Adrenal gland (tissue), 12 donors: ENCODE results near the gene MARF1. TPM values are rescaled to one million over a fixed set of nuclear protein-coding genes. Genes with fewer than 3 reads are reported as not detected.
"Not testable (repeated sequence)": the region's sequence is repeated elsewhere in the genome, so short reads cannot be mapped to it uniquely, and the experiment has no call there.

ENCODE experiments used
- DNase-seq, 7 donors: peaks; one replicate each; pipeline ENCODE4 v3.0.0-alpha.2; 2019 to 2020
- H3K27ac ChIP-seq, 5 donors: fragments of 200-600 bp; sonication (generic) in 4 of 5; 1 replicate in 3 of 5; 2 replicates in 2 of 5; pipeline versions ENCODE4 v1.5.1 to v1.8.0; 2016 to 2020; ENCODE audit warnings: mild to moderate bottlenecking in 1 of 5
- H3K27me3 ChIP-seq: fragments of 200-600 bp; 2 replicates; pipeline ENCODE4 v1.8.0; 2021
- H3K36me3 ChIP-seq, 2 donors: fragments of 200-600 bp; replicated peaks in 1 of 2; 1 replicate in 1 of 2; 2 replicates in 1 of 2; pipeline versions ENCODE4 v1.5.1 to v1.8.0; 2018 to 2022
- H3K4me1 ChIP-seq, 2 donors: fragments of 200-600 bp; replicated peaks in 1 of 2; 1 replicate in 1 of 2; 2 replicates in 1 of 2; pipeline versions ENCODE4 v1.5.1 to v1.8.0; 2018 to 2021
- H3K4me3 ChIP-seq, 4 donors: fragments of 200-600 bp; sonication (generic) in 3 of 4; one replicate each; pipeline ENCODE4 v1.5.1; 2016 to 2018
- H3K9me3 ChIP-seq, 3 donors: fragments of 200-600 bp; sonication (generic) in 1 of 3; replicated peaks in 1 of 3; 1 replicate in 2 of 3; 2 replicates in 1 of 3; pipeline versions ENCODE4 v1.5.1 to v1.8.0; 2016 to 2021
- POLR2A ChIP-seq, 2 donors: fragments of 450-650 bp; IDR thresholded peaks; one replicate each; pipeline ENCODE4 v1.6.1; 2017; ENCODE audit warnings: antibody characterized with exemption in 2 of 2, mild to moderate bottlenecking in 2 of 2, moderate library complexity in 1 of 2
- WGBS, 4 donors: extraction: QIAGEN DNeasy Blood & Tissue Kit in 2 of 4; methylation state at CpG; one replicate each; pipeline versions ENCODE4 v1.1.5 to v1.1.7; 2013 to 2017; 5-methylcytosine and 5-hydroxymethylcytosine counted together
- intact Hi-C, 2 donors: fragments of 100-400 bp; cut with DNase I; formaldehyde crosslinking; loops; one replicate each; pipeline versions ENCODE4 v1.14.1 to v1.15.0; 2022 to 2023
- polyA plus RNA-seq, 3 donors: library from polyadenylated mRNA; stranded (reverse); fragments of 200-250 nt in 2 of 3; fragments of 350-450 nt in 1 of 3; fragmentation: Illumina TruSeq in 1 of 3; extraction: RNeasy Lipid Tissue Mini Kit (QIAGEN cat#74804) in 1 of 3; gene quantifications; one replicate each; pipeline ENCODE4 v1.2.3, GENCODE V29; 2013 to 2014
- total RNA-seq, 9 donors: library from RNA; depleted of rRNA in 4 of 9; stranded (reverse); fragments of >200 nt in 4 of 9; fragments of 120-200 nt in 1 of 9; fragmentation: NEBNext Ultra II Directional in 1 of 9; extraction: Animal tissue kit (Norgen Biotek cat#: 25700) in 1 of 9; gene quantifications; one replicate each; pipeline versions ENCODE4 v1.1.0 to v1.2.4, GENCODE V29; 2013 to 2023
- TF ChIP-seq, protein P1 (sequence below), 6 experiments: fragments of 450-650 bp in 4 of 6; fragments of 200-600 bp in 2 of 6; sonication (generic) in 1 of 6; IDR thresholded peaks; 1 replicate in 5 of 6; 2 replicates in 1 of 6; pipeline versions ENCODE4 v1.5.1 to v1.8.0; 2016 to 2021; ENCODE audit warnings: antibody characterized with exemption in 6 of 6, mild to moderate bottlenecking in 2 of 6, moderate library complexity in 1 of 6
- donor health status: healthy with polysubstance abuse.
- donor health status: Bipolar disorder and iron deficiency.
- donor health status: DM: yes; HTN: yes; CAD: no.
- donor health status: DM: no; HTN: no; CAD: no.
- donor health status: DM: no; HTN: no; CAD: no.
- donor health status: DM: yes; HTN: yes; CAD: no.

MARF1 gene
- total and polyA plus RNA-seq, 12 donors = 13.2 to 77.9 (median 34.2) TPM

DNA sequence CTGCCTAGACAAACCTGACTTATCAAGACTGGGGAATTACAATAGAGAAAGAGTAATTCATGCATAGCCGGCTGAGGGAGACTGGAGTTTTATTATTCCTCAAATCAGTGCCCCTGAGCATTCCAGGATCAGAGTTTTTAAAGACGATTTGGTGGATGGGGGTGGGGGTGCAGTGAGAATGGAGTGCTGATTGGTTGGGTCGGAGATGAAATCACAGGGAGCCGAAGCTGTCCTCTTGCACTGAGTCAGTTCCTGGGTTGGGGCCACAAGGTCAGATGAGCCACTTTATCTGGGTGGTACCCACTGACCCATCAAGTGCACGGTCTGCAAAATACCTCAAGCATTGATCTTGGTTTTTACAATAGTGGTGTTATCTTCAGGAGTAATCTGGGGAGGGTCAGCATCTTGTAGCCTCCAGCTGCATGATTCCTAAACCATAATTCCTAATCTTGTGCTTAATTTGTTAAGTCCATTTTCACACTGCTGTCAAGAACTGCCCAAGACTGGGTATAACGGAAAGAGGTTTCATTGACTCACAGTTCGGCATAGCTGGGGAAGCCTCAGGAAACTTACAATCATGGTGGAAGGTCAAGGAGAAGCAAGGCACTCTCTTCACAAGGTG is 69.6 kb downstream of the MARF1 start:
- Histone ChIP-seq H3K27ac (no peak overlapping the region), H3K36me3 (no peaks in the 10 kb centered on the region), H3K27me3 (no peaks in the 10 kb centered on the region), H3K4me3 (no peak overlapping the region), H3K9me3 (no peaks in the 10 kb centered on the region), H3K4me1 (no peaks in the 10 kb centered on the region)
- intact Hi-C loops = no loop called here
- TF ChIP-seq, protein P1, sequence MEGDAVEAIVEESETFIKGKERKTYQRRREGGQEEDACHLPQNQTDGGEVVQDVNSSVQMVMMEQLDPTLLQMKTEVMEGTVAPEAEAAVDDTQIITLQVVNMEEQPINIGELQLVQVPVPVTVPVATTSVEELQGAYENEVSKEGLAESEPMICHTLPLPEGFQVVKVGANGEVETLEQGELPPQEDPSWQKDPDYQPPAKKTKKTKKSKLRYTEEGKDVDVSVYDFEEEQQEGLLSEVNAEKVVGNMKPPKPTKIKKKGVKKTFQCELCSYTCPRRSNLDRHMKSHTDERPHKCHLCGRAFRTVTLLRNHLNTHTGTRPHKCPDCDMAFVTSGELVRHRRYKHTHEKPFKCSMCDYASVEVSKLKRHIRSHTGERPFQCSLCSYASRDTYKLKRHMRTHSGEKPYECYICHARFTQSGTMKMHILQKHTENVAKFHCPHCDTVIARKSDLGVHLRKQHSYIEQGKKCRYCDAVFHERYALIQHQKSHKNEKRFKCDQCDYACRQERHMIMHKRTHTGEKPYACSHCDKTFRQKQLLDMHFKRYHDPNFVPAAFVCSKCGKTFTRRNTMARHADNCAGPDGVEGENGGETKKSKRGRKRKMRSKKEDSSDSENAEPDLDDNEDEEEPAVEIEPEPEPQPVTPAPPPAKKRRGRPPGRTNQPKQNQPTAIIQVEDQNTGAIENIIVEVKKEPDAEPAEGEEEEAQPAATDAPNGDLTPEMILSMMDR (IDR thresholded peaks at IDR 0.05) = no peak
- TF ChIP-seq POLR2A (IDR thresholded peaks at IDR 0.05) = no peak
- 75 to 78% (median 76%) methylated on average over 7 of the region's 7 CpGs for WGBS, 4 donors
- no peak for DNase-seq

DNA sequence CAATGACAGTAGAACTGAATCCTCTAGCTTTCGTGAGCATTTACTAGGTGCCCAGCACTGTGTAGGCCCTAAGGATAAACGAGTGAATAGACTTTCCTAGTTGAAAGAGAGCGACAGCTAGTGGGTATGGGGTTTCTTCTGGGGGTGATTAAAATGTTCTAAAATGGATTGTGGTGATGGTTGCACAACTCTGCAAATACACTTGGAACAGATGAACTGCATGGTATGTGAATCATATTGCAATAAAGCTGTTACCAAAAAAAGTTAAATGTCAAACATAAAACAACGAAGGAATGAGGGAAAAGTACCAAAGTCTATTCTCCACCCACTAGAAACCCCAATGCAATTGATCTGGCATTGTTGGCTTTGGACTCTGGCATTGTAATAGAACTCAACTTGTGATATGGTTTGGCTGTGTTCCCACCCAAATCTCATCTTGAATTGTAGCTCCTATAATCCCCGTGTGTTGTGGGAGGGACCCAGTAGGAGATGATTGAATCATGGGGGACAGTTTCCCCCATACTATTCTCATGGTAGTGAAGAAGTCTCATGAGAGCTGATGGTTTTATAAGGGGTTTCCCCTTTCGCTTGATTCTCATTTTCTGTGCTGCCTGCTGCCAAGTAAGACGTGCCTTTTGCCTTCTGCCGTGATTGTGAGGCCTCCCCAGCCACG is 70.5 kb downstream of the MARF1 start:
- 56 to 76% (median 71%) methylated on average over 9 of the region's 9 CpGs for WGBS, 4 donors
- Histone ChIP-seq H3K36me3 (no peaks in the 10 kb centered on the region), H3K27me3 (no peaks in the 10 kb centered on the region), H3K27ac (no peak overlapping the region), H3K4me3 (no peak overlapping the region), H3K4me1 (no peaks in the 10 kb centered on the region), H3K9me3 (no peaks in the 10 kb centered on the region)
- DNase-seq = no peak
- TF ChIP-seq POLR2A (IDR thresholded peaks at IDR 0.05) = no peak
- TF ChIP-seq, protein P1 (IDR thresholded peaks at IDR 0.05) = no peak
- intact Hi-C loops = no loop called here

DNA sequence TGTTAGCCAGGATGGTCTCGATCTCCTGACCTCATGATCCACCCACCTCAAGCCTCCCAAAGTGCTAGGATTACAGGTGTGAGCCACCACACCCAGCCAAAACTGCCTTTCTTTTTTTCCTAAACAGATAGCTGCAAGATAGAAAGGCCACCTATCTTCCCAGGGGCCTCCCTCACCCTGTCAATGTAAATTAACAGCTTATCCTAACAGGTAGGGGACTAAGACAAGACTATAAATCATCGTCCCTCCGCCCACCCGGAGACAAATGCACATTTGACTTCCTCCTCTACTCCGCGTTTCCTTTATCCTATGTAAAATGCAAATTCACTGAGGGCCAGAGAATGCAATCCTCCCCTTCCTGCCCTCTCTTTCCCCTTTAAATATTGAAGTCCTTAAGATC is 71.4 kb downstream of the MARF1 start:
- H3K36me3 ChIP-seq = no peaks in the 10 kb centered on the region
- H3K4me3 ChIP-seq = no peak overlapping the region
- WGBS, 4 donors = 76 to 88% (median 80%) methylated on average over 6 of the region's 6 CpGs
- H3K4me1 ChIP-seq = no peaks in the 10 kb centered on the region
- TF ChIP-seq, protein P1 (IDR thresholded peaks at IDR 0.05) = no peak
- TF ChIP-seq POLR2A (IDR thresholded peaks at IDR 0.05) = no peak
- H3K27me3 ChIP-seq = no peaks in the 10 kb centered on the region
- intact Hi-C loops = no loop called here
- H3K27ac ChIP-seq = no peak overlapping the region
- H3K9me3 ChIP-seq = no peaks in the 10 kb centered on the region
- no peak for DNase-seq

DNA sequence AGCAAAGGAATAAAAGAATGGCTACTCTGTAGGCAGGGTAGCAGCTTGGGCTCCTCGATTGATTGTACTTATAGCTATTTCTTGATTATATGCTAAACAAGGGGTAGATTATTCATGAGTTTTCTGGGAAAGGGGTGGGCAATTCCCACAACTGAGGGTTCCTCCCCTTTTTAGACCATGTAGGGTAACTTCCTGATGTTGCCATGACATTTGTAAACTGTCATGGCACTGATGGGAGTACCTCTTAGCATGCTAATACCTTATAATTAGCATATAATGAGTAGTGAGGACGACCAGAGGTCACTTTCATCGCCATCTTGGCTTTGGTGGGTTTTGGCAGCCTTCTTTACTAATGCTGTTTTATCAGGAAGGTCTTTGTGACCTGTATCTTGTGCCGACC is 72.3 kb downstream of the MARF1 start:
- H3K27me3 ChIP-seq, intact Hi-C loops, H3K36me3 ChIP-seq, H3K9me3 ChIP-seq, DNase-seq, H3K27ac ChIP-seq, H3K4me3 ChIP-seq, H3K4me1 ChIP-seq: not testable (repeated sequence)
- 61 to 77% (median 76%) methylated on average over 4 of the region's 4 CpGs for WGBS, 4 donors

DNA sequence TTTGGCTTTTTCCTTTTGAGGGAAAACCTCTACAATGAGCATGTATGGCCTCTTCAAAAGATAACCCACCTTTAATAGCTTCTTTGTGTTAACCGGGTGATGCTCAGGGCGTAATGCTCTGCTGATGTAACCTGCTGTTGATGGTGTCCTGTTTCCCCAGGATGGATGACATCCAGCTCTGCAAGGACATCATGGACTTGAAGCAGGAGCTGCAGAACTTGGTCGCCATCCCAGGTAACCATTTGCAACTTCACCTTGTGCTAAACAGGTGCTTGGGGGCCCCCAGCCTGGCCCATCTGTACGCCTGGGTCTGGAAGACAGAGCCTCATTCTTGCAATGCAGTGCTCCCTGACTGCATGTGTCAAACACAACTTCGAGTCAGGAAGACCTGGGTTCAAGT is 75.1 kb downstream of the MARF1 start:
- DNase-seq = no peak
- intact Hi-C loops = no loop called here
- WGBS, 4 donors = 90 to 96% (median 95%) methylated on average over 4 to 5 of the region's 5 CpGs

More for the DNA sequence above, 75.1 kb downstream of the MARF1 start:
- no peaks in the 10 kb centered on the region for H3K36me3 ChIP-seq
- no peak overlapping the region for H3K27ac ChIP-seq
- no peaks in the 10 kb centered on the region for H3K4me1 ChIP-seq
- no peak for TF ChIP-seq POLR2A (IDR thresholded peaks at IDR 0.05)
- TF ChIP-seq, protein P1 (IDR thresholded peaks at IDR 0.05) = no peak
- no peak overlapping the region for H3K4me3 ChIP-seq
- no peaks in the 10 kb centered on the region for H3K9me3 ChIP-seq
- no peaks in the 10 kb centered on the region for H3K27me3 ChIP-seq
